K562 (cell line): ENCODE data around the gene SLC7A11. TPM values are rescaled to one million over a fixed set of nuclear protein-coding genes. Genes with fewer than 3 reads are reported as not detected.

ENCODE experiments used
- ATAC-seq: fragments of 200-7000 bp; cut with Tn5 transposase; 3 replicates; pipeline ENCODE4 v1.9.1; 2020; ENCODE audit warnings: moderate library complexity
- BruUV-seq: library from RNA; stranded (reverse); fragments of 400-500 nt; replicated peaks from 2 replicates; lab custom pipeline; 2021; lab: Mats Ljungman, UMichigan
- CTCF ChIA-PET: fragments of 300-600 bp; formaldehyde crosslinking; extraction: SDS; loops from one replicate; lab custom pipeline; 2021; ENCODE audit warnings: low intra/inter-chr PET ratio; lab: Yijun Ruan, JAX
- POLR2A ChIA-PET: fragments of 300-600, 350-650 bp; sonication (Branson Sonifier 250); formaldehyde crosslinking; extraction: SDS; loops from one replicate; lab custom pipeline; 2021; ENCODE audit warnings: antibody characterized with exemption, inconsistent platforms; lab: Yijun Ruan, JAX
- DNase-seq, 4 experiments: peaks; one replicate each; pipeline versions ENCODE4 v3.0.0 to v3.0.0-alpha.2; 2011 to 2018; ENCODE audit warnings: low spot score in 3 of 4, mixed read lengths in 3 of 4; ENCODE audit errors: extremely low read depth in 1 of 4
- FAIRE-seq: peaks from 2 replicates; lab custom pipeline; 2011; peaks lifted over from hg19 to GRCh38; lab: Jason Lieb, UNC
- H2AFZ ChIP-seq: 2 replicates; pipeline ENCODE4 v1.6.0; 2011; ENCODE audit warnings: low read depth, low read length, control low read depth, inconsistent platforms
- H3K27ac ChIP-seq: fragments of 200-600 bp; 3 replicates; pipeline ENCODE4 v1.8.0; 2011; ENCODE audit warnings: low read depth, mild to moderate bottlenecking, control low read depth, inconsistent platforms, low read length, moderate library complexity, mixed read lengths; ENCODE audit errors: extremely low read depth
- H3K27me3 ChIP-seq, 2 experiments: fragments of 300-600 bp in 1 of 2; 2 replicates in 1 of 2; 3 replicates in 1 of 2; pipeline versions ENCODE4 v1.6.0 to v1.8.0; 2011; ENCODE audit warnings: inconsistent platforms in 2 of 2, low read length in 2 of 2, mild to moderate bottlenecking in 1 of 2, mixed read lengths in 1 of 2, moderate library complexity in 1 of 2; ENCODE audit not compliant: control insufficient read depth in 2 of 2, insufficient read depth in 2 of 2
- H3K36me3 ChIP-seq: fragments of 300-600 bp; 3 replicates; pipeline ENCODE4 v1.8.0; 2011; ENCODE audit warnings: mild to moderate bottlenecking, low read length, inconsistent platforms; ENCODE audit not compliant: control insufficient read depth, insufficient read depth
- H3K4me1 ChIP-seq, 2 experiments: fragments of 200-600 bp in 1 of 2; replicated peaks in 1 of 2; 2 replicates in 1 of 2; 3 replicates in 1 of 2; pipeline versions ENCODE4 v1.5.1 to v1.8.0; 2011; ENCODE audit warnings: inconsistent platforms in 2 of 2, low read length in 2 of 2, mild to moderate bottlenecking in 1 of 2, mixed read lengths in 1 of 2, moderate library complexity in 1 of 2; ENCODE audit not compliant: control insufficient read depth in 2 of 2, insufficient read depth in 2 of 2
- H3K4me2 ChIP-seq: 2 replicates; pipeline ENCODE4 v1.6.1; 2011; ENCODE audit warnings: low read length, control low read depth, inconsistent platforms, mixed read lengths; ENCODE audit not compliant: insufficient read depth
- H3K4me3 ChIP-seq: fragments of 200-600 bp; sonication (generic), shearing (Covaris generic); 2 replicates; pipeline ENCODE4 v1.5.1; 2016; ENCODE audit warnings: control low read depth, inconsistent platforms
- H3K79me2 ChIP-seq: fragments of 200-600 bp; 3 replicates; pipeline ENCODE4 v1.8.0; 2011; ENCODE audit warnings: low read length, inconsistent platforms; ENCODE audit not compliant: control insufficient read depth, insufficient read depth
- H3K9ac ChIP-seq, 2 experiments: 2 replicates each; pipeline versions ENCODE4 v1.6.0 to v1.6.1; 2011; ENCODE audit warnings: low read depth in 2 of 2, low read length in 2 of 2, control low read depth in 1 of 2, inconsistent platforms in 1 of 2, mild to moderate bottlenecking in 1 of 2, mixed read lengths in 1 of 2; ENCODE audit not compliant: insufficient read depth in 1 of 2
- H3K9me1 ChIP-seq: one replicate; pipeline ENCODE4 v1.6.0; 2011; ENCODE audit warnings: inconsistent platforms, mild to moderate bottlenecking, low read length, moderate library complexity; ENCODE audit not compliant: control insufficient read depth, insufficient read depth
- H3K9me3 ChIP-seq: replicated peaks from 2 replicates; pipeline ENCODE4 v1.5.1; 2011; ENCODE audit warnings: low read depth, low read length, inconsistent platforms; ENCODE audit not compliant: control insufficient read depth, insufficient read depth
- H4K20me1 ChIP-seq: replicated peaks from 2 replicates; pipeline ENCODE4 v1.6.1; 2011; ENCODE audit warnings: low read length, inconsistent platforms, mixed read lengths; ENCODE audit not compliant: control insufficient read depth, insufficient read depth
- ASH1L ChIP-seq: fragments of 450-650 bp; IDR thresholded peaks from 2 replicates; pipeline ENCODE4 v1.6.1; 2018; ENCODE audit warnings: borderline replicate concordance, mild to moderate bottlenecking, low read depth; ENCODE audit not compliant: partially characterized antibody
- FUS ChIP-seq: fragments of 200-400 bp; formaldehyde crosslinking; optimal IDR thresholded peaks from 2 replicates; pipeline ENCODE3; 2017; ENCODE audit warnings: low read depth, low read length
- MECOM ChIP-seq: fragments of 250-450 bp; sonication (Bioruptor Pico); IDR thresholded peaks from 2 replicates; pipeline ENCODE4 v1.8.0; 2022; ENCODE audit warnings: inconsistent platforms
- NR2F6 ChIP-seq: fragments of 450-650 bp; formaldehyde crosslinking; IDR thresholded peaks from 2 replicates; pipeline ENCODE4 v1.4.0; 2020; ENCODE audit warnings: mild to moderate bottlenecking
- STAG1 ChIP-seq: sonication (generic); formaldehyde crosslinking; IDR thresholded peaks from 2 replicates; pipeline ENCODE4 v1.5.0; 2020; ENCODE audit warnings: missing genetic modification reagents, borderline replicate concordance
- ZNF134 ChIP-seq: fragments of 250-450 bp; sonication (Bioruptor Pico); conservative IDR thresholded peaks from 2 replicates; pipeline ENCODE4 v1.4.0; 2020
- ZNF23 ChIP-seq: fragments of 250-450 bp; sonication (Bioruptor Pico); IDR thresholded peaks from 2 replicates; pipeline ENCODE4 v1.4.0; 2020; ENCODE audit warnings: mild to moderate bottlenecking
- ZNF408 ChIP-seq: fragments of 250-450 bp; sonication (Bioruptor Pico); IDR thresholded peaks from 2 replicates; pipeline ENCODE4 v1.4.0; 2020; ENCODE audit warnings: low read depth, mild to moderate bottlenecking, moderate library complexity
- WGBS: fragments of 100-300 bp; shearing (Covaris generic); methylation state at CpG from one replicate; pipeline ENCODE4 v1.1.6; 2016; ENCODE audit warnings: low coverage, mixed read lengths; ENCODE audit not compliant: insufficient coverage; ENCODE audit errors: missing lambda C conversion rate; 5-methylcytosine and 5-hydroxymethylcytosine counted together
- in situ Hi-C: fragments of 300-500 bp; cut with MboI; formaldehyde crosslinking; loops from 4 replicates; pipeline ENCODE4 v1.15.0; 2018; ENCODE audit warnings: inconsistent platforms, mixed read lengths
- intact Hi-C: fragments of 100-400 bp; cut with micrococcal nuclease; formaldehyde crosslinking; loops from 2 replicates; pipeline ENCODE4 v1.14.2; 2022
- polyA plus RNA-seq, 8 experiments: library from polyadenylated mRNA; depleted of rRNA in 4 of 8; stranded (reverse) in 5 of 8; unstranded in 3 of 8; fragments of >200 nt; fragmentation: Nextera tagmentation in 2 of 8; fragmentation: Illumina TruSeq in 1 of 8; extraction: Ambion mirVana in 2 of 8; extraction: Trizol in 1 of 8; gene quantifications; 2 replicates each; pipeline versions ENCODE4 v1.2.1 to v1.2.3, GENCODE V29; 2011 to 2014; ENCODE audit warnings: inconsistent platforms in 1 of 8, missing spikeins in 1 of 8
- total RNA-seq, 7 experiments: library from RNA; depleted of rRNA in 6 of 7; stranded (reverse); fragments of >200 nt in 6 of 7; fragmentation: Illumina TruSeq in 2 of 7; extraction: Trizol in 2 of 7; gene quantifications; 2 replicates each; pipeline versions ENCODE4 v1.2.1 to v1.2.3, GENCODE V29; 2011 to 2021; ENCODE audit warnings: low replicate concordance in 1 of 7

The SLC7A11 gene
- total and polyA plus RNA-seq, 9 of the 15 experiments (the other 6 are each of a cell fraction or from before 2014, with no cell fraction given): 4.5 to 26.1 (median 13.5) TPM

GRCh38 chr4:138199568-138200235, 42.4 kb downstream of the SLC7A11 start:
- H3K9me3 ChIP-seq: no peaks in the 10 kb centered on the region
- no peak overlapping the region for H2AFZ ChIP-seq
- POLR2A ChIA-PET: no interaction called here
- no peaks in the 10 kb centered on the region for H3K27me3 ChIP-seq
- FAIRE-seq: peak; percentile 54
- BruUV-seq: no TSS peak
- TF ChIP-seq ZNF23 (CRISPR knock-in tag) (no peak), FUS (no peak), NR2F6 (CRISPR knock-in tag) (no peak), MECOM (CRISPR knock-in tag) (no peak), STAG1 (CRISPR knock-in tag) (no peak), ZNF134 (no peak), ASH1L (no peak), ZNF408 (CRISPR knock-in tag) (no peak)
- H3K4me3 ChIP-seq: no peak overlapping the region
- no peak overlapping the region for H3K9ac ChIP-seq
- no peaks in the 10 kb centered on the region; the same call in 2 of the 3 replicates for H3K79me2 ChIP-seq
- intact Hi-C loops (no loop called here), in situ Hi-C loops (no loop called here)
- no peaks in the 10 kb centered on the region for H4K20me1 ChIP-seq
- WGBS: 83% methylated on average over 5 of the region's 5 CpGs
- ATAC-seq: peak; percentile 38
- H3K9me1 ChIP-seq: peaks cover 3% of the 10 kb centered on the region
- no peak overlapping the region for H3K27ac ChIP-seq
- peaks cover 14% of the 10 kb centered on the region for H3K36me3 ChIP-seq
- no peak overlapping the region for H3K4me2 ChIP-seq
- no peaks in the 10 kb centered on the region for H3K4me1 ChIP-seq
- DNase-seq: no peak
- CTCF ChIA-PET: no interaction called here
